HG02981 (cell line): ENCODE data around the gene DHODH.
"Not testable (repeated sequence)": the region's sequence is repeated elsewhere in the genome, so short reads cannot be mapped to it uniquely, and the experiment has no call there.

Experiments
- ATAC-seq: cut with Tn5 transposase; IDR thresholded peaks from one replicate; pipeline ENCODE4 v1.9.1; 2021; ENCODE audit warnings: mild to moderate bottlenecking, moderate library complexity; ENCODE audit not compliant: unreplicated experiment

Gene DHODH

DNA sequence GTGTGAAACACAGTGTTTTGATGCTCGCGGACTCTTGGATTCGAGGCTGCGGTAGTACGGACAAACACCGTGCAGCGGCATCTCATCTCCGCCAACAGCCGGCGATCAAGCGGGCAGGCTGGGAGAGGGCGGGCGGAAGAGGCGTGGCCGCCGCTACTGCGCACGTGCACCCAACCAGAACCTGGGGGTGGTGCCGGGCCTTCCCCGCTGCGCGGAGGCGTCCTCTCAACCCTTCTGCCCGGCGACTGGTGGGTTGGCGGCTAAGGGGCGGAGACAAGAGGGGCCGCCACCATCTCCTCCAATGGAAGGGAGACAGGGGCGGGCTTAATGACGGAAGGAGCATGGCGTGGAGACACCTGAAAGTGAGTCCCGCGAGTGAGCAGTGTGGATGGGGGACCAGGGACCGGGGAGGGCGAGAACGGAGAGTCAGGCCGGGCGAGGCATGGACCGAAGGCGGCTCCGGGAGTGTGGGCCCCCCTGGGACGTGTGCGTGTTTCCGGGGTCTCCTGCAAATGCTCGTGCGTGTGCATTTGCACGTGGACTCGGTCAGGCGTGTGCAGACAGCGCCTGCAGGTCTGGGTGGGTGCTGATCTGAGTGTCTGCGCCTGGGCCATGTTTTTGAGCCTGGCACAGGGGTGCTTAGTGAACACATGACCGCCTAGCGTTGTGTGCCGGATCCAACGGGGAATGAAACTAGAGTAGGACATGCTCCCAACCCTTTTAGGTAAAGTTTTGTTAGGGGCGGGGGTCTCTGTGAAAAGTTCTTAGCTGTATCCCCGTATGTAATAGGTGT lies at the start of gene DHODH:
Gene DHODH (plus strand): TSS at position 321 of the 793 bp plus-strand sequence. CDS start 21 bp downstream, at position 342.
- ATAC-seq: peak; percentile 99

DNA sequence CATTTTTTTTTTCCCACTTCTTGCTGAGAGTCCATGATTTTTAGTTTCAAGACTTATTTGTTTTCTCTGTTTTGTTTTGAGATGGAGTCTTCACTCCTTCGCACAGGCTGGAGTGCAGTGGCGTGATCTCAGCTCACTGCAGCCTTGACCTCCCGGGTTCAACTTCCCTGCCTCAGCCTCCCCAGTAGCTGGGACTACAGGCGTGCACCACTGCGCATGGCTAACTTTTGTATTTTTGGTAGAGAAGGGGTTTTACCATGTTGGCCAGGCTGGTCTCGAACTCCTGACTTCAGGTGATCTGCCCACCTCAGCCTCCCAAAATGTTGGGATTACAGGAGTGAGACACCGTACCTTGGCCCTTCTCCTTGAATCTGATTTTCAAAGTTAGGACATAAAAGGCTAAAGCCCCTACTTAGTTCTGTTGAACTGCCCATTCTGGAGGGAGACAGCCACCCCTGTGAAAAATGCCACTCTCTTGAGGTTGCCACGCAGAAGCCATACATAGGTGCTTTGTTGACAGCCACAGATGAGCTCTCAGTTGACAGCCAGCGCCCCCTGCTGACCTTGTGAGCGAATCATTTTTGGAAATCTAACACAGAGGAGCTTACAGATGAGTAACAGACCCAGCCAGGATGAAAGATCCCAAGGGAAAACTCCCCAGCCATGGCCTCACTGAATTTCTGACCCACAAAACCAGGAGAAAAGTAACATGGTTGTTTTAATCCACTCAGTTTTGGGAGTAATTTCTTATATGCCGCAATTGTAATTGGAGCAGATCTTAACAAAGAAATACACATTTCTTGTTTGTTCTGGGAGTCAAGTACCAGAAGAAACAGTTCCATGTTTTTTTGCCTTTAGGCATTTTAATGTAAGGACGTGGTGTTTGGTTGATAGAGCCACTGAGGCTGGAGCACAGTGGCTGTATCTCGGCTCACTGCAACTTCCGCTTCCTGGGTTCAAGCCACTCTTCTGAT lies 47.2 kb upstream of the DHODH start:
- ATAC-seq: peak; percentile 86

DNA sequence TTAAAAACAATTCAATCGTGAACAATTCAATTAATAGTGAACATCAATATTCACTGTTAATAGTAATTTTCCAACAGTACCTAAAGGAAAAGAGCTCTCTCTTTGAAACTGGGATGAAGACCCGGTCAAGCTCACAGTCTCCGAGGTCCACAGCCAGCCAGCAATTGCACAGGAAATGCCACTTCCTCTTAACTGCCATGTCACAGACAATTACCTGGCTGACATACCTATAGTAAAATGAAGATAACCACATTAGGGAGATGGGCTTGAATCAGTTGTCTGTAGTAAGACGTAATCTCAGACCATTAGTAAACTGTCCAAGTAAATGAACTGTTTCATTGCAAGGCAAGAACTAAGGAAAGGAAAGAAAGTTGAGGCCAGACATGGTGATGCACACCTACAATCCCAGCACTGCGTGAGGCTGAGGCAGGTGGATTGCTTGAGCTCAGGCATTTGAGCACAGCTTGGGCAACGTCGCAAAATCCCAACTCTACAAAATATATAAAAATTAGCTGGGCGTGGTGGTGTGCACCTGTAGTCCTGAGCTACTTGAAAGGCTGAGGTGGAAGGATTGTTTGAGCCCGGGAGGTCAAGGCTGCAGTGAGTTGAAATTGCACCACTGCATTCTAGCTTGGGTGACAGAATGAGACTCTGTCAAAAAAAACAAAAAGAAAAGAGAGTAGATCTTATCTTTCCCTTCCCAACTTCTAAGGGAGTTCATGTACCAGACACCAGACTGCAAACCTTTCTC lies 45.2 kb upstream of the DHODH start:
- ATAC-seq: no peak

DNA sequence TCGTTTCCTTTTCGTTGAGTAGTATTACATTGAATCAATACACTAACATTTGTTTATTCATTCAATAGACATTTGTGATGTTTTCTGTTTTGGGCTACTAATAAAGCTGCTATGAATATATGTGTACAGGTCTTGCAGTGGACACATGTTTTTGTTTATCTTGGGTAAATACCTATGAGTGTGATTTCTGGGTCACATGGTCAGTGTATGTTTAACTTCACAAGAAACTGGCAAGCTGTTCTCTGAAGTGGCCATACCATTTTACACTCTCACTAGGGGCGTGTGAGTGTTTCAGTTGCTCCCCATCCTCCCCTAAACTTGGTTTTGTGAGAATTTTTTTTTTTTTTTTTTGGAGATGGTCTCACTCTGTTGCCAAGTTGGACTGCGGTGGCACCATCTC lies 43.3 kb upstream of the DHODH start:
- ATAC-seq: no peak

DNA sequence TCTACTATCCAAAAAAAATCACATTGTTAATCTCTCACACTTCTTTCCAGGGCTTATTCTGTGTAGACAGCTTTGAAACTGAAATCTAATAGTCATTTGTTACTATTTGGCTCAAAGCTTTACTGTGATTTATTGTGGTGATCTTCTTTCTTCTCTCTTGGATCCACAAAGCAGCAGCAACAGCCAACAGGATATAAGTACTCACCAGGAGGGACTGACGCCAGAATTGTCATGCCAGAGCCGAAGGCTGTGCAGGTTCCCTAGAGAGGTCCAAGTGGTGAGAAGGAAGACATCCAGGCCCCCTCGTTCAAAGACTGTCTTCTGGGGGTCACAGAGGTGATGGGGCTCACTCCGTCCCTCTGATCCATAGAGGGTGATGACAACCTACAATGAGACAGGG lies 41.6 kb upstream of the DHODH start:
- no peak for ATAC-seq

DNA sequence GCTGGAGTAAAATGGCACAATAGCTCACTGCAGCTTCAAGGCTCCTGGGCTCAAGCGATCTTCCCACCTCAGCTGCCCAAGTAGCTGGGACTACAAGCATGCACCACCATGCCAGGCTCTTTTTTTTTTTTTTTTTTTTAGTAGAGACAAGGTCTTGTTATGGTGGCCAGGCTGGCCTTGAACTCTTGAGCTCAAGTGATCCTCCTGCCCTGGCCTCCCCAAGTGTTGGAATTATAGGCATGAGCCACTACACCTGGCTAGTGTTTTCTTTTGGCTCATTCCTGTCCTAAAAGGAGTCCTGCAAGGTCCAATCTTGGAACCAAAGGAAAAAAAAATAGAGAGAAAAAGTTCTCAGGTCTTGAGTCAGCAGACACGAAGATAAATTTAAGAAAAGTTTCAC lies 39.2 kb upstream of the DHODH start:
- no peak for ATAC-seq

DNA sequence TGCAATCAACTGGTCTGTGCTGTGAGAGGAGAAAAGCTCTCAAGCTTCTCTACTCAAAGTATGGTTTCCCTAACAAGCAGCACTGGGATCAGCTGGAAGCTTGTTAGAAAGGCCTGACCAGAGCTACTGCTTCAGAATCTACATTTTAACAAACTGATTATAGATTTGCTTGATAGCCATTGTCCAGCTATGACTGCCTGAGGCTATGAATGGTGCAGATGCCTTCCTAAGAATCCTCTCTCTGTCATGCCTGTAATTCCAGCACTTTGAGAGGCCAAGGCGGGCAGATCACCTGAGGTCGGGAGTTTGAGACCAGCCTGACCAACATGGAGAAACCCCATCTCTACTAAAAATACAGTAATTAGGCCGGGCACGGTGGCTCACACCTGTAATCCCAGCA lies 37.0 kb upstream of the DHODH start:
- ATAC-seq: no peak

DNA sequence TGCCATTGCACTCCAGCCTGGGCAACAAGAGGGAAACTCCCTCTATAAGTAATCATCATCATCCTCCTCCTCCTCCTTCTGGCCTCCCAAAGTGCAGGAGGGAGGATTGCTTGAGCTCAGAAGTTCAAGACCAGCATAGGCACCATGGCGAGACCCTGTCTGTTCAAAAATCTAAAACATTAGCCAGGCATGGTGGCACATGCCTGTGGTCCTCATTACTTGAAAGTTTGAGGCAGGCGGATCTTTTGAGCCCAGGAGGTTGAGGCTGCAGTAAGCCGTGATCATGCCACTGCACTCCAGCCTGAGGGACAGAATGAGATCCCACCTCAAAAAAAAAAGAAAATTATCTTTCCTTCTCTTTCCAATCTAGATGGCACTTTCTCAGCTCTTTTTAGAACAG lies 36.2 kb upstream of the DHODH start:
- no peak for ATAC-seq

DNA sequence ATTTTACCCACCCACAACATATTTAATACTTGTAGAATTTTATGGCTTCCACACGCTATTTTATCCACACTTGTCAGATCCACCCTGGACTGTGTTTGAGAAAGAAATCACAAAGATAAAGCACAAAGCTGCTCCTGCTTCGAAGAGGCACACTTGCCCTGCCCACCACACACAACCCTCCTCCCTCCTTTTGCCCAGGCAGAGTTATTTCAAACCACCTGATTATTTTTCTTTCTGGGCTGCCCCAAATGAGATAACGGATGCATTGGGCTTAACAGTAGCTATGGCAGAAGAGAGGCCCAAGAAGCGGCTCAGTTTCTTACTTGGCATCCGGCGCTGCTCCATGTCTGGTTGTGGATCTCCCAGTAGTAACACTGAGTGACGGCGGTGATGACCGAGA lies 35.5 kb upstream of the DHODH start:
- ATAC-seq: no peak

DNA sequence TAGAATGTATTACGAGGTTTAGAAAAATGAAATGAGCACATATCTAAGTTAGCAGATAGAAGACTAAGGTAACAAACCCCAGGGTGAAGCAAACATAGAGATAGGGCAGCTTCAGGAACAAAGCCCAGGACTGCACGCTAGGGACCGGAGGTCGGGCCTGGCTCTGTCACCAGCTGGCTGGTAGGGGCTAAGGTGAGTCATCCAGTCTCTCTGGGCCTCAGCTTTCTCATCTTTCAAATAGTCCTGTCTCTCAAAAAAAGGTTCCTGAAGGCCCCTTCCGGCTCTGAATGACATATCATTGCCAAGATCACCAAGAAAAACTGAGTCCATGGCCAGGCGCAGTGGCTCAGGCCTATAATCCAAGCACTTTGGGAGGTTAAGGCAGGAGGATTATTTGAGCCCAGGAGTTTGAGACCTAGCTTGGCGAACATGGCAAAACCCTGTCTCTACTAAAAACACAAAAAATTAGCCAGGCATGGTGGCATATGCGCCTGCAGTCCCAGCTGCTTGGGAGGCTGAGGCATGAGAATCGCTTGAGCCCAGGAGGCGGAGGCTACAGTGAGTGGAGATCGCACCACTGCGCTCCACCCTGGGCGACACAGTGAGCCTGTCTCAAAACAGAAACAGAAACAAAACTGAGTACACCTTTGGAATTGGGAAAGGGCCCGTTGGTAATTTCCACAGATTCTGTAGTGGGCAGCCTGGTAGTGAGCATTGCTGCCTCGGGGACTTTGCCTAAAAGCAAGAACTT lies 34.3 kb upstream of the DHODH start:
- ATAC-seq: no peak

DNA sequence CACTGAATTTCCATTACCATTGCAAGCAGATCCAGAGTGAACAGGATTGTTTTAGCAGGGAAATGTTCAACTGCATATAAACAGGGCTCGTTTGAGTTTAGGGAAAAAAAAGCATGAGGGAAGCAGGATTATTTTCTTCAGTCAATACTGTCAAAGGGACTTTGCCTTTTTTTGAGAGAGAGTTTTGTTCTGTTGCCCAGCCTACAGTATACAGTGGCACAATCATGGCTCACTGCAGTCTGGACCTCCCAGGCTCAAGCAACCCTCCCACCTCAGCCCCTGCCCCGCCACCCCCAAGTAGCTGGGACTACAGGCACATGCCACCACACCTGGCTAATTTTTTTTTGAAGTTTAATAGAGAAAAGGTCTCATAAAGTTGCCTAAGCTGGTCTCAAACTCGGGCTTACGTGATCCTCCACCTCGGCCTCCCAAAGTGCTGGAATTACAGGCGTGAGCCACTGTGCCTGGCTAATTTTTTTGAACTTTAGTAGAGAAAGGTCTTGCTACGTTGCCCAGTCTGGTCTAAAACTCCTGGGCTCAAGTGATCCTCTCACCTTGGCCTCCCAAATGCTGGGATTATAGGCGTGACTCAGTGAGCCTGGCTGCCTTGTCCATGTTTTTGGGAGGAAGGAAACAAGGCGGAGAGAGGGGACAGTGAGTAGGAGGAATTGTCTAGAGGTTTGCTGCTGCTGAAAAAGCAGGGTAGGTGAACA lies 23.1 kb upstream of the DHODH start:
- no peak for ATAC-seq

DNA sequence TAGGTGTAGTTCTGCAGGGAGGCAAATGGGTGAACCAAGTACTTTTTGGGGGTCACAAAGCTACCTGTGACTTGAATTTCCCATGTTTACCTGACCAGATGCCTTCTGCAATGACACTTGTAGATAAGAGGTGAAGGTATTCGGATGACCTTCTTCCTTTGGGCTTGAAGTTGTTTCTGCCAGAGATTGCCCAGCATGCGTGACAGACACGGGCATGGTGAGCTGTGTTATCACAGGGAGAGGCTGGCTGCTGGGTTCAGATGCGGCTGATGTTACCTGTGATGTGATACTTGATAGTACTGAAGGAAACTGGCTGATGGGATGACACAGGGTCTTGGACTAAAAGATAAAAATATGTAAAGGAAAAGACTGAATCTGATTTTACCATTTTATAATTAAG lies 22.4 kb upstream of the DHODH start:
- no peak for ATAC-seq

DNA sequence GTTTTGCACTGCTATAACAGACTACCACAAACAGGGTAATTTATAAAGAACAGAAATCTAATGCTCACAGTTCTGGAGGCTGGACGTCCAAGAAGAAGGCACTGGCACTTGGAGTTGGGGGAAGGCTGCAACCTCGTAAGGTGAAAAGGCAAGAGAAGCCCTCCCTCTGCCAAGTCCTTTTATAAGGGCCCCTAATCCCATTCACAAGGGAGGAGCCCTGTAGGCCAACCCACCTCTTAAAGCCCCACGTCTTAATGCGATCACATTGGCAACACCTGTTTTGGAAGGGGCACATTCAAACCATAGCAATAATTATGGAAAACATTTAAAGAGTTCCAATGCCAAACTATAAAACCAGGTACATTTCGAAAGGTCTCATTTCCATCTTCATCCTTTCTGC lies 13.5 kb upstream of the DHODH start:
- no peak for ATAC-seq

DNA sequence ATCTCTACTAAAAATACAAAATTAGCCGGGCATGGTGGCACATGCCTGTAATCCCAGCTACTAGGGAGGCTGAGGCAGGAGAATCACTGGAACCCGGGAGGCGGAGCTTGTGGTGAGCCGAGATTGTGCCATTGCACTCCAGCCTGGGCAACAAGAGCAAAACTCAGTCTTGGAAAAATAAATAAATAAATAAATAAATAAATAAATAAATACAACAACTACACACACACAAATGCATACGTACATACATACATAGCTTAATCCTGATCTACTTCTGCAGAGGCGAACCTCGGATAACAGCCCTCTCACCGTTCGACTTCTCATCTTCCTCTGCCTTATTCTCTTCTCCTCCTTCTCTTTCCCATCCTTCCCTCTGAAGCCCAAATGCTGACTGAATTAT lies 11.0 kb upstream of the DHODH start:
- ATAC-seq: not testable (repeated sequence)

DNA sequence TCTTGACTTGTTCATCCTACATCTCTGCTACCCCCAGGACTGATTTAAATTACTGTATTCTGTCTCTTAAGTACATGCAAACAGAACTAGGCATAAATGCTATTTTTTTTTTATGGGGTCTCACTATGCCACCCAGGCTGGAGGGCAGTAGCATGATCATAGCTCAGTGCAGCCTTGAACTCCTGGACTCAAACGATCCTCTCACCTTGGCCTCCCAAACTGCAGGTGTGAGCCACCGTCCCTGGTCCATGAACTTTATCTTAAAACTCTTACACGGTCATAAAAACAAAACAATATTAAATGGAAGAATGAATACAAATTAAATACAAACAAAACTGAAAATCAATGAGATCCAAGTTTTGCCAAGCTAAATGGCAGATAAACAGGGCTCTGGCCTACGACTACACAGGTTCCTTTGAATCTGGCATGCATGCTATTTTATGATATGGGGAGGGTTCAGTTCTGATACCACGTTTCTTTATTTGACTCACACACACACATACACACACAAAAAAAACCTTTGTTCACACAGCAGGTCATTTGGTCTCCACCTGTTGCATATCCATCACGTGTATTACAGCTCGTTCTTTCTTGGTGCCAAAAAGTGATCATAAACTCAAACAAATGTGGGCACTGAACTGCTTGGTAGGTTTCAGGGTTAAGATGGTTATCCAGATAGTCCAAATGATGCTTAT lies 7.2 kb upstream of the DHODH start:
- no peak for ATAC-seq

DNA sequence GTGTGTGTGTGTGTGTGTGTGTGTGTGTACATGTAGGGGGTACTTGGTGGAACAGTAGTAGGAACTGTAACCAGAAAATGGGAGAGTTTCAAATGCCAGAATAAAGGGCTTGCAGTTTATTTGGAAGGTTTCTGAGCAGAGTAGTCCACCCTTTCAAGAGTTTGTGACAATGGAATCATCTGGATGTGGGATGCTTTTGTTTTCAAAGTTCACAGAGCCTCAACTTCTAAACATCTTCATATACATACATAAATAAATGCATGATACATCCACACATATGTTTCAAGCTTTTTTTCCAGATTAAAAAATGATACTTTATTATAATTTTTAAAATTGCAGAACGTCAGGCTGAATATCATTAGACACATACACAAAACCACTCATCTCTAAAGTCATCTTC lies 5.9 kb upstream of the DHODH start:
- no peak for ATAC-seq

DNA sequence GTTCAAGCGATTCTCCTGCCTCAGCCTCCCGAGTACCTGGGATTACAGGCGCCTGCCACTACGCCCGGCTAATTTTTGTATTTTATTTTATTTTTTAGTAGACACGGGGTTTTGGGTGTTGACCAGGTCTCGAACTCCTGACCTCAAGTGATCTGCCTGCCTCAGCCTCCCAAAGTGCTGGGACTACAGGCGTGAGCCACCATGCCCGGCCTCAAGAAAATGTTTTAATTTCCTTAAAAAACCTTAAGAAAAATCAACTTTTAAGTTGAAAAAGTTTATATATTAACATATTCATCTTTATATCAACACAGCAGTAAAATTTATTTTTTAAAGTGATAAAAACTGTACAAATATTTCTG lies 500 bp upstream of the DHODH start:
- ATAC-seq: not testable (repeated sequence)

DNA sequence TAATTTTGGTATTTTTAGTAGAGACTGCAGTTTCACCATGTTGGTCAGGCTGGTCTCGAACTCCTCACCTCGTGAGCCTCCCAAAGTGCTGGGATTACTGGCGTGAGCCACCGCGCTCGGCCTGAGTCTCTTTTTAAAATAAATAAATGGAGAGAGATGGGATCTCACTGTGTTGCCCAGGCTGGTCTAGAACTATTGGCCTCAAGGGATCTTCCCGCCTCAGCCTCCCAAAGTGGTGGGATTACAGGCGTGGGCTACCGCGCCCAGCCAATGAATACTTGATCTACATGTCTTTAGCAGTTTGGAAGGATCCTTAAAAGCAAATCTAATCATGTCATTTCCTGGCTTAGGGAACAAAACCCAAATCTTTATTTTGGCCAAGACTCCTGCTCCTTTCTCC lies 1.2 kb downstream of the DHODH start:
- ATAC-seq: no peak

DNA sequence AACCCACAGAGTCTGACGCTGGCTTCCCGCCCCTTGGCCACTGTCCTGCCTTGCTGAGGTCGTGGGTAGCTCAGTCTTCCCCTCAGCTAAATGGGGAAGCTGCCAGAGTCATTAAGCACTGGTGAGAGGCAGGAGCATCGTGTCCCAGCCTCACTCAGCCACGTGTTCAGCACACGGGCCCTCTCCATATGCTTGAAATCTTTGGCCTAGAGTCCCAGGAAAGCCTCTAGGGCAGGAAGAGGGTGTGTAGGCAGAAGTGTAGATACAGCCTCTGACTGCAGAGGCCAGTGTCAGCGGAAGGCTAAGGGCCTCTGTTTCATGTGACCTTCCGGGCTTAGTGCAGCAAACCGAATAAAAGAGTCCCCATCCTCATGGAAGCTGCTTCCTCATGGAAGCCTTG lies 4.1 kb downstream of the DHODH start:
- ATAC-seq: no peak
